NCI-H748 (cell line): ENCODE measurements around the gene CLEC16A.

Experiments
- DNase-seq: peaks from one replicate; lab custom pipeline; 2025; ENCODE audit not compliant: unreplicated experiment; lab: John Stamatoyannopoulos, UW

Gene CLEC16A, protein sequence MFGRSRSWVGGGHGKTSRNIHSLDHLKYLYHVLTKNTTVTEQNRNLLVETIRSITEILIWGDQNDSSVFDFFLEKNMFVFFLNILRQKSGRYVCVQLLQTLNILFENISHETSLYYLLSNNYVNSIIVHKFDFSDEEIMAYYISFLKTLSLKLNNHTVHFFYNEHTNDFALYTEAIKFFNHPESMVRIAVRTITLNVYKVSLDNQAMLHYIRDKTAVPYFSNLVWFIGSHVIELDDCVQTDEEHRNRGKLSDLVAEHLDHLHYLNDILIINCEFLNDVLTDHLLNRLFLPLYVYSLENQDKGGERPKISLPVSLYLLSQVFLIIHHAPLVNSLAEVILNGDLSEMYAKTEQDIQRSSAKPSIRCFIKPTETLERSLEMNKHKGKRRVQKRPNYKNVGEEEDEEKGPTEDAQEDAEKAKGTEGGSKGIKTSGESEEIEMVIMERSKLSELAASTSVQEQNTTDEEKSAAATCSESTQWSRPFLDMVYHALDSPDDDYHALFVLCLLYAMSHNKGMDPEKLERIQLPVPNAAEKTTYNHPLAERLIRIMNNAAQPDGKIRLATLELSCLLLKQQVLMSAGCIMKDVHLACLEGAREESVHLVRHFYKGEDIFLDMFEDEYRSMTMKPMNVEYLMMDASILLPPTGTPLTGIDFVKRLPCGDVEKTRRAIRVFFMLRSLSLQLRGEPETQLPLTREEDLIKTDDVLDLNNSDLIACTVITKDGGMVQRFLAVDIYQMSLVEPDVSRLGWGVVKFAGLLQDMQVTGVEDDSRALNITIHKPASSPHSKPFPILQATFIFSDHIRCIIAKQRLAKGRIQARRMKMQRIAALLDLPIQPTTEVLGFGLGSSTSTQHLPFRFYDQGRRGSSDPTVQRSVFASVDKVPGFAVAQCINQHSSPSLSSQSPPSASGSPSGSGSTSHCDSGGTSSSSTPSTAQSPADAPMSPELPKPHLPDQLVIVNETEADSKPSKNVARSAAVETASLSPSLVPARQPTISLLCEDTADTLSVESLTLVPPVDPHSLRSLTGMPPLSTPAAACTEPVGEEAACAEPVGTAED

DNA sequence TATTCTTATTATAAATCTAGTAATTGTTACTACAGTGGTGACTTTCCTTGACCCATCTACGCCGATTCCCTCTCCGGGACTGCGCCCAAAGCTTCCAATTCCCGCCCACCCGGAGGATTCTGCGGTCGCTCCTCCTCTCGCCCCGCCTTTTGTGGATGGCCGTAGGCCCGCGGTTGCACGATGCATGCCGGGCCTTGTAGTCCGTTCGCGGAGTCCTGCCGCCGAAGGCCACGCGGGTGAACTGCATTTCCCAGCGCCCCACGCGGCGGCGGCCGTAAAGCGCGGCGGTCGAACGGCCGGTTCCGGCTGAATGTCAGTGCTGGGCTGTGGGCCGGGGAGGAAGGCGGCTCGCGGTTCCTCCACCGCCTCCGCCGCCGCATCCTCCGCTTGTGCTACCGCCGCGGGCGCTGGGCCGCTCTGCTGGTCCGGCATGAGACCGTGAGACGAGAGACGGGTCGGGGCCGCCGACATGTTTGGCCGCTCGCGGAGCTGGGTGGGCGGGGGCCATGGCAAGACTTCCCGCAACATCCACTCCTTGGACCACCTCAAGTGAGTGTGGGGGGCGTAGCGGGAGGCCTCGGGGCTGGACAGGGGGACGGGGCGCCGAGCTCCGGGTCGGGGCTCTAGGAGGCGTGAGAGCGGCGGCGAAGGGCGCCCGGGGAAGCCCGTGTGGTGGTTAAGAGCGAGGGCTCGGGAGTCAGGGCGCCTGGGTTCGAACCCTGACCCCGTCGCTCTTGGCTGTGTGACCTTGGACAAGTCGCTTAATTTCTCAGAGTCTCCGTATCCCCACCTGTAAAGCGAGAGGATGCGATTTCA lies at the start of gene CLEC16A:
Gene CLEC16A, plus strand, starts transcription at position 316 of the 816 bp plus-strand sequence. Its CDS starts 154 bp downstream, at position 470.
- peak; percentile 94 for DNase-seq

GRCh38 chr16:10895053-10895946 lies 49.1 kb upstream of the CLEC16A start:
- DNase-seq, result no peak

GRCh38 chr16:10896165-10896564 lies 48.2 kb upstream of the CLEC16A start:
- DNase-seq, result no peak

DNA sequence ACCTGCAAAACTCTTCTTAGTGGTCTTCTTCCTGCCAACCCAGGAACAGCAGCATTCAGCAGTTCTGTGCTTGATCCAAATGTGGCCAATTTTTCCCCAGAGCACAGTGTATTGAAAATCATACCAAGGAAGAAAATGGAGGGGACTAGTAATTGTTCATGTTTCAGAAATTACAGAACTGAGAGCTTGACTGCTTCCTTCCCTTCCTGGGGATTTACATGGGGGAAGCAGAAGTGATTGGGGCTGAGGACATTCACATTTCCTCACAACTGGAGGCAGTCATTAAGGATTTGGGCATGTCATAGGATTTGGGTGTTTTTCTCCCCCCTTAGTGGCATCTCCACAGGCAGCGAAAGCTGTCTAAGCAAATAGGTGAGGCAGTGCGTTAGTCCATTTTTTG lies 47.6 kb upstream of the CLEC16A start:
- no peak for DNase-seq

- DNase-seq, result no peak
These were observed 47.2 kb upstream of the CLEC16A start for GRCh38 chr16:10897134-10897533.

- no peak for DNase-seq
These were observed 41.4 kb upstream of the CLEC16A start for GRCh38 chr16:10902999-10903398.

DNA sequence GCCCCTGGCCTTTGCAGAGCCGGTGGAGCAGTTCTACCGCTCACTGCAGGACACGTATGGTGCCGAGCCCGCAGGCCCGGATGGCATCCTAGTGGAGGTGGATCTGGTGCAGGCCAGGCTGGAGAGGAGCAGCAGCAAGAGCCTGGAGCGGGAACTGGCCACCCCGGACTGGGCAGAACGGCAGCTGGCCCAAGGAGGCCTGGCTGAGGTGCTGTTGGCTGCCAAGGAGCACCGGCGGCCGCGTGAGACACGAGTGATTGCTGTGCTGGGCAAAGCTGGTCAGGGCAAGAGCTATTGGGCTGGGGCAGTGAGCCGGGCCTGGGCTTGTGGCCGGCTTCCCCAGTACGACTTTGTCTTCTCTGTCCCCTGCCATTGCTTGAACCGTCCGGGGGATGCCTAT lies 37.9 kb upstream of the CLEC16A start:
- DNase-seq, result no peak

DNA sequence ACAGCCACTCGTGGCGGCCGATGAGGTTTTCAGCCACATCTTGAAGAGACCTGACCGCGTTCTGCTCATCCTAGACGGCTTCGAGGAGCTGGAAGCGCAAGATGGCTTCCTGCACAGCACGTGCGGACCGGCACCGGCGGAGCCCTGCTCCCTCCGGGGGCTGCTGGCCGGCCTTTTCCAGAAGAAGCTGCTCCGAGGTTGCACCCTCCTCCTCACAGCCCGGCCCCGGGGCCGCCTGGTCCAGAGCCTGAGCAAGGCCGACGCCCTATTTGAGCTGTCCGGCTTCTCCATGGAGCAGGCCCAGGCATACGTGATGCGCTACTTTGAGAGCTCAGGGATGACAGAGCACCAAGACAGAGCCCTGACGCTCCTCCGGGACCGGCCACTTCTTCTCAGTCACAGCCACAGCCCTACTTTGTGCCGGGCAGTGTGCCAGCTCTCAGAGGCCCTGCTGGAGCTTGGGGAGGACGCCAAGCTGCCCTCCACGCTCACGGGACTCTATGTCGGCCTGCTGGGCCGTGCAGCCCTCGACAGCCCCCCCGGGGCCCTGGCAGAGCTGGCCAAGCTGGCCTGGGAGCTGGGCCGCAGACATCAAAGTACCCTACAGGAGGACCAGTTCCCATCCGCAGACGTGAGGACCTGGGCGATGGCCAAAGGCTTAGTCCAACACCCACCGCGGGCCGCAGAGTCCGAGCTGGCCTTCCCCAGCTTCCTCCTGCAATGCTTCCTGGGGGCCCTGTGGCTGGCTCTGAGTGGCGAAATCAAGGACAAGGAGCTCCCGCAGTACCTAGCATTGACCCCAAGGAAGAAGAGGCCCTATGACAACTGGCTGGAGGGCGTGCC lies 37.2 kb upstream of the CLEC16A start:
- no peak for DNase-seq

DNA sequence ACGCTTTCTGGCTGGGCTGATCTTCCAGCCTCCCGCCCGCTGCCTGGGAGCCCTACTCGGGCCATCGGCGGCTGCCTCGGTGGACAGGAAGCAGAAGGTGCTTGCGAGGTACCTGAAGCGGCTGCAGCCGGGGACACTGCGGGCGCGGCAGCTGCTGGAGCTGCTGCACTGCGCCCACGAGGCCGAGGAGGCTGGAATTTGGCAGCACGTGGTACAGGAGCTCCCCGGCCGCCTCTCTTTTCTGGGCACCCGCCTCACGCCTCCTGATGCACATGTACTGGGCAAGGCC lies 36.7 kb upstream of the CLEC16A start:
- DNase-seq, result no peak

DNA sequence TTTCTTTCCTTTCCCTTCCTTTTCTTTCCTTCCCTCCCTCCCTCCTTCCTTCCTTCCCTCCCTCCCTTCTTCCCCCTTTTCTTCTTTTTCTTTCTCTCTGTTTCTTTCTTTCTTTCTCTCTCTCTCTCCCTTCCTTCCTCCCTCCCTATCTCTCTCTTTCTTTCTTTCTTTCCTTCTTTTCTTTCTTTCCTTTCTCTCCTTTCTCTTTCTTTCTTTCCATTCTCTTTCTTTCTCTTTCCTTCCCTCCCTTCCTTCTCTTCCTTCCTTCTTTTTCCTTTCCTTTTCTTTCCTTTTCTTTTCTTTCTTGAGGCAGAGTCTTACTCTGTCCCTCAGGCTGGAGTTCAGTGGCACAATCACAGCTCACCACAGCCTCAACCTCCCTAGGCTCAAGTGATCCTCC lies 33.1 kb upstream of the CLEC16A start:
- no peak for DNase-seq

DNA sequence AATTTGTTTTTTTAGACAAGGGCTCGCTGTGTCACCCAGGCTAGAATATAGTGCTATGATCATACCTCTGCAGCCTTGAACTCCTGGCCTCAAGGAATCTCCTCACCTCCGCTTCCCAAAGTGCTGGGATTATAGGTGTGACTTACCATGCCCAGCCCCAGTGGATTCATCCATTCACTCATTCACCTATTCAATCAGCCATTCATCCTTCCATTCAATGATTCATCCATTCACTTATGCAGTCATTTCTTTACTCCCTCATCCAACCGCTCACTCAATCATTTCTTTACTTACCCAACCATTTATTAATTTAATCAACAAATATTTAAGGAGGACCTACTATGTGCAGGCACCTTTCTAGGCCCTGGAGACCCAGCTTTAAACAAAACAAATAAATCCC lies 27.8 kb upstream of the CLEC16A start:
- DNase-seq, result no peak

DNA sequence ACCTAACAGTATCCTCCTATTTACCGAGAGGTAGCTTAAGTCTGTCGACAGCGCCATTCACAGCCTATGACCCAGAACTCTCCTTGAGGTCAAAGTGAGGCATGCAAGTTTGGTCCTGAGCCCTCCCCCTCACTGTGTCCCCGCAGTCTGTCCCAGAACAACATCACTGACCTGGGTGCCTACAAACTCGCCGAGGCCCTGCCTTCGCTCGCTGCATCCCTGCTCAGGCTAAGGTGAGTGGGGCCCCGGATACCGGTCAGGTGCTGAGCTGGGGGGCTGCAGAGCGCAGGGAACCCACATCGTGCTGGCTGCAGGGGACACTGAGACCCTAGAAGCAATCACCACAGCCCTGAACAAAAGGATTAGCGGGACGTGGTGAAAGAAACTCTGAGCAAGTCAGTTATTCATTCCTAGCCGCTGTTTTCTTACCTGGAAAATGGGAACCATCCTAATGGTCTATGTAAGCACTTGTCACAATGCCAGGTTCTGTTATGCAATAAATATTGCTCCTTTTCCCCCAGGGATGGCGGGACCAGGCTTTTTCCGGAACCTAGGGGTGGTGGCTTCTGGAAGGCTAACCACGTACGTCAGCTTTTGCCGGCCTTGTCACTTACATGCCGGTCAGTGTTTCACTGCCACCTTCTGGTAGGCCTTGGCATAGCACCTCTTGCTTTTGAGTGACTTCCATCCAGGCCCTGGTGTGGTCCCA lies 25.9 kb upstream of the CLEC16A start:
- peak; percentile 75 for DNase-seq

DNA sequence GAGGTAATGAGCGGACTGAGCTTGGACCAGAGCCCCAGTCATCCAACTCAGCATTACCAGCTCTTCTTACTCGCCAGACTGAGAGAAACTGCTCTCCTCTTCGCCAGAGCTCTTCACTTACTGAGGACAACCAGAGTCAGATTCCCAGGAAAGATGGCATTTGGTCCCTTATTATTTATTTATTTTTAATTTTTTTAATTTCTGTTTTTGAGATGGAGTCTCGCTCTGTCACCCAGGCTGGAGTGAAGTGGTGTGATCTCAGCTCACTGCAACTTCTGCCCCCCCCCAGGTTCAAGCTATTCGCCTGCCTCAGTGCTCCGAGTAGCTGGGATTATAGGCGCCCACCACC lies 25.4 kb upstream of the CLEC16A start:
- DNase-seq, result no peak

DNA sequence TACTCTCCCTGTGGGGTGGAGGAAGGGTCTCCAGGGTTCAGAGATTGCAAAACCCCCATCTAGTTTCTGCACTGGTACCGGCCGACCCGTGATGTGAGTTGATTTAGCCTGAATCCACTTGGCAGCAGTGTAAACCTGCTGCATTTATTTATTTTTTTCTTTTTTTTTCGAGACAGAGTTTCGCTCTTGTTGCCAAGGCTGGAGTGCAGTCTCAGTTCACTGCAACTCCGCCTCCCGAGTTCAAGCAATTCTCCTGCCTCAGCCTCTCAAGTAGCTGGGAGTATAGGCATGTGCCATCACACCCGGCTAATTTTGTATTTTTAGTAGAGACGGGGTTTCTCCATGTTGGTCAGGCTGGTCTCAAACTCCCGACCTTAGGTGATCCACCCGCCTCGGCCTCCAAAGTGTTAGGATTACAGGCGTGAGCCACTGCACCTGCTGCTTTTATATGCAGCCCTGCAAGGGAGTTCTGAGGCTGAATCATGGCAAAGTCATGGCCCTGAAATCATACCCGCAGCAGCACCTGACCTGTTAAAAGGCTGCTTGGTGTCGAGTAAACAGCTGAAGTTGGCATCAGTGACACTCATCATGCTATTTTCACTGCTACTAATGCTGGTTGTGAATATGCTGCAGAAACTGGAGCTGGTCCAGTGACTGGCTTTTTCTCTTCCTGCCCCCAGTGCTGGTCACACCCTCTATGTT lies 23.5 kb upstream of the CLEC16A start:
- DNase-seq, result no peak

DNA sequence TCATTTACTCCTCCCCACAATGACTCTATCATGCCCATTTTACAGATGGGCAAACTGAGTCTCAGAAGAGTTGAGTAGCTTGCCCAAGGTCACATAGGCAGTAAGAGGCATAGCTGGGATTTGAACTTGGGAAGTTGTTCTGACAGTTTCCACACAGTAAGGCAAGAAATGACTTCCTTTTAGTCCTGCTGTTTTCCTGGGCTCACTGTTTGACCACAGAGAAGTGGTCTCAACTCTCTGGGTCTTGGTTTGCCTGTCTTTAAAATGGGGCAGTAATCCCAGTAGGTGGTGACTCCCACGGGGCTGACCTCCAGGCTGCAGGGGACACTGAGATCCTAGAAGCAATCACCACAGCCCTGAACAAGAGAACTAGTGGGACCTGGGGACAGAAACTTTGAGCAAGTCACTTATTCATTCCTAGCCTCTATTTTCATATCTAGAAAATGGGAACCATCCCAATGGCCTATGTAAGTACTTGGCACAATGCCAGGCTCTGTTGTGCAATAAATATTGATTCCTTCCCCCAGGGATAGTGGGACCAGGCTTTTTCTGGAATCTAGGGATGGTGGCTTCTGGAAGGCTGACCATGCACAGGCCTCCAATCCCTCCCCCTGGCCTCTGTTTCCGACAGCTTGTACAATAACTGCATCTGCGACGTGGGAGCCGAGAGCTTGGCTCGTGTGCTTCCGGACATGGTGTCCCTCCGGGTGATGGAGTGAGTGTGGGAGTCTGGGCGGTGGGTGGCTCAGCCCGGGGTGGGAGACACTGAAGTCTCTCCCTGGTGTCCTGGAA lies 22.6 kb upstream of the CLEC16A start:
- no peak for DNase-seq

DNA sequence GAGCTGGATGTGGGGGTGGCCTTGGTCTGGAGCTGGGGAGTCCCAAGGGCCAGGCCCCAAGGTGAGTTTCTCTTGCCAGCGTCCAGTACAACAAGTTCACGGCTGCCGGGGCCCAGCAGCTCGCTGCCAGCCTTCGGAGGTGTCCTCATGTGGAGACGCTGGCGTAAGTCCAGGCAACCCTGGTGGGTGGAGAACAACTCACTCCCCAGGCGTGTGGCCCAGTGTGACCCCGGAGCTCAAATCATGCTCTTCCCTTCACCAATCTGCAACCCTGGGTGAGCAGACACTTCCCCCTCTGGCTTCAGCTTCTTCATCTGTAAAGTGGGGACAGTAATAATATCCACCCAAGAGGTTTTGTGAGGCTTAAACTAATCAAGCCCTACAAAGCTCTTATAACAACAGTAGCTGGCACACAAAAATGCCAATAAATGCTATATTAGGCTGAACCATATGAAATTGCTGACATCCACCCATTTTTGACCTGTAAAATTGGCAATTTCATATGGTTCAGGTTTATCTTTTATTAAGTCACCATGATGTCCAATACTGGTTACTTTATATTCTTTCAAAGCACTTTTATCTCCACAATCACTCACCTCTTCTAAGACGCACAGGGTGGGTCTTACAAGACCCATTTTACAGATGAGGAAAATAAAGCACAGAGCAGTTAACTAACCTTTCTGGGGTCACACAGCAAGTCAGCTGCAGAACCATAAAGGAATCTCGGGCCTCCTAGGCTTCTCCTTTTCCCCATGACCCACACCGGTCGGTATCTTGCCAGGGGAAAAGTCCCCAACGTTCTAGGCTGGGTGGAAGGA lies 21.8 kb upstream of the CLEC16A start:
- no peak for DNase-seq
